Tibial nerve (tissue), 3 donors: ENCODE data around the gene PRRG2.

ENCODE experiments used
- CTCF ChIP-seq, 5 experiments: fragments of 200-600 bp in 3 of 5; fragments of 450-650 bp in 2 of 5; sonication (generic) in 3 of 5; IDR thresholded peaks; one replicate each; pipeline ENCODE4 v1.5.1; 2016 to 2019; ENCODE audit warnings: antibody characterized with exemption in 5 of 5, mild to moderate bottlenecking in 3 of 5, moderate library complexity in 2 of 5
- POLR2A ChIP-seq, 2 donors: fragments of 450-650 bp; IDR thresholded peaks; one replicate each; pipeline ENCODE4 v1.6.1; 2017; ENCODE audit warnings: antibody characterized with exemption in 2 of 2, mild to moderate bottlenecking in 2 of 2, moderate library complexity in 2 of 2

GRCh38 chr19:49594157-49594992 is 13.3 kb downstream of the PRRG2 start:
- TF ChIP-seq CTCF (IDR thresholded peaks at IDR 0.05) = no peak
- no peak for TF ChIP-seq POLR2A (IDR thresholded peaks at IDR 0.05)
